Ishikawa (cell line): ENCODE data around the gene ABLIM2.

Source experiments
- CEBPB ChIP-seq: IDR thresholded peaks from 2 replicates; pipeline ENCODE4 v1.6.1; 2012
- CREB1 ChIP-seq: IDR thresholded peaks from 2 replicates; pipeline ENCODE4 v1.6.1; 2012; ENCODE audit warnings: low read depth
- EGR1 ChIP-seq: IDR thresholded peaks from 2 replicates; pipeline ENCODE4 v1.6.1; 2012
- EP300 ChIP-seq: IDR thresholded peaks from 2 replicates; pipeline ENCODE4 v1.6.1; 2012; ENCODE audit warnings: borderline replicate concordance
- FOXM1 ChIP-seq: IDR thresholded peaks from 2 replicates; pipeline ENCODE4 v1.6.1; 2012; ENCODE audit warnings: low read depth, borderline replicate concordance
- MAX ChIP-seq: IDR thresholded peaks from 2 replicates; pipeline ENCODE4 v1.6.1; 2012
- NFIC ChIP-seq: IDR thresholded peaks from 2 replicates; pipeline ENCODE4 v1.6.1; 2012
- RAD21 ChIP-seq: IDR thresholded peaks from 2 replicates; pipeline ENCODE4 v1.6.1; 2012; ENCODE audit warnings: low read depth
- REST ChIP-seq: IDR thresholded peaks from 2 replicates; pipeline ENCODE4 v1.6.1; 2012; ENCODE audit warnings: low read depth, mild to moderate bottlenecking
- TAF1 ChIP-seq: IDR thresholded peaks from 2 replicates; pipeline ENCODE4 v1.6.1; 2012; ENCODE audit warnings: low read depth, mild to moderate bottlenecking
- TCF12 ChIP-seq: IDR thresholded peaks from 2 replicates; pipeline ENCODE4 v1.6.1; 2012; ENCODE audit warnings: low read depth
- TEAD4 ChIP-seq: IDR thresholded peaks from 2 replicates; pipeline ENCODE4 v1.6.1; 2012
- USF1 ChIP-seq: IDR thresholded peaks from 2 replicates; pipeline ENCODE4 v1.6.1; 2012
- YY1 ChIP-seq: IDR thresholded peaks from 2 replicates; pipeline ENCODE4 v1.6.1; 2012; ENCODE audit warnings: low read depth
- ZBTB7A ChIP-seq: IDR thresholded peaks from 2 replicates; pipeline ENCODE4 v1.6.1; 2012; ENCODE audit warnings: low read depth

Gene ABLIM2

GRCh38 chr4:8160572-8160971, 2.0 kb upstream of the ABLIM2 start:
- TF ChIP-seq FOXM1 (no peak), REST (peak; percentile 84), CEBPB (no peak), TCF12 (no peak)

- TF ChIP-seq YY1 (no peak), CREB1 (no peak), ZBTB7A (no peak), NFIC (no peak), CEBPB (no peak), RAD21 (no peak), REST (no peak), FOXM1 (no peak), USF1 (no peak), TEAD4 (no peak), EGR1 (no peak), TAF1 (no peak), MAX (no peak), EP300 (no peak), TCF12 (no peak)
Measured at GRCh38 chr4:8160233-8160560, 1.6 kb upstream of the ABLIM2 start.

- TF ChIP-seq EGR1: no peak
- TF ChIP-seq ZBTB7A: 0 out of 2 replicates have a peak, but pooled peaks have one; percentile 1
Measured at GRCh38 chr4:8159537-8160232, 1.1 kb upstream of the ABLIM2 start.

- TF ChIP-seq CREB1 (no peak), YY1 (no peak), FOXM1 (no peak), NFIC (no peak), TAF1 (no peak)
Measured at GRCh38 chr4:8157944-8158709, 486 bp downstream of the ABLIM2 start.

GRCh38 chr4:8157496-8157895, 1.1 kb downstream of the ABLIM2 start:
- TF ChIP-seq ZBTB7A (no peak; the same call in 1 of the 2 replicates), REST (no peak), YY1 (no peak), EP300 (no peak), NFIC (no peak), TEAD4 (no peak), TCF12 (no peak), CREB1 (no peak), CEBPB (no peak), FOXM1 (no peak), MAX (no peak), TAF1 (no peak), USF1 (no peak), EGR1 (no peak), RAD21 (no peak)
